ENCODE data around the gene CTCFL. TPM values are rescaled to one million over a fixed set of nuclear protein-coding genes. Genes with fewer than 3 reads are reported as not detected.

CTCFL gene
- total and polyA plus RNA-seq, 2 of the 13 experiments (the other 11 are each of a cell fraction or from before 2014, with no cell fraction given): 0.04 TPM; not detected in 1

DNA sequence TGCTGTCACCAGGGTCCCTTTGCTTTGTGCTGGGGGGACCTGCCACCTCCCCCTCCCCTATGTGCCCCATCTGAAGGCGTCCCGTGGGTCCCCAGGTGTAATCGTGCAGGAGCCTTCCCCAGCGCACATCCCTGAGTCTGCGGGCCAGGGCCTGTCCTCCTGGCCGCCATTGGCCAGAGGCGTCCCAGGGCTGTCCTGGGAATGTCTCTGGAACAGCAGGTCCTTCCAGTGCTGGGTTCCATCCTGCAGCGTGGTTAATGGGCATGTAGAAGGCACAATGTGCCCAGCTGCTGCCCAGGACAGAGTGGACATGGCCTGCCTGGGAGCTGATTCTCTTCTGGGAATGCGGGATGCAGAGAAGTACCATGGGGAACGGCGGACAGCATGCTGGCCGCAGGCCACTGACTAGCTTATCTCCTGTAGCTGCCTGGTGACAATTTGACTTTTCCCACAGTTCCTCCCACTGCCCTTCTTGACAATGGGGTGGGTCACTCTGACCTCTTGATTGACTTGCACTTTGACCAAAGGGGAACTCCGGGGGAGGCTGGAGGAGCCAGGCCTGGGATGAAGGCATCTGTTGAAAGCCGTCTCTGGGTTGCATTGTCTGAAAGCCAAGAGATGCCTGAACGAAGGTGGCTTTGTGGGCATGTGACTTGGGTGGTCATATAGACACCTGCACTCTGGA lies 64.0 kb downstream of the CTCFL start (continued):
- TF ChIP-seq, protein P1, sequence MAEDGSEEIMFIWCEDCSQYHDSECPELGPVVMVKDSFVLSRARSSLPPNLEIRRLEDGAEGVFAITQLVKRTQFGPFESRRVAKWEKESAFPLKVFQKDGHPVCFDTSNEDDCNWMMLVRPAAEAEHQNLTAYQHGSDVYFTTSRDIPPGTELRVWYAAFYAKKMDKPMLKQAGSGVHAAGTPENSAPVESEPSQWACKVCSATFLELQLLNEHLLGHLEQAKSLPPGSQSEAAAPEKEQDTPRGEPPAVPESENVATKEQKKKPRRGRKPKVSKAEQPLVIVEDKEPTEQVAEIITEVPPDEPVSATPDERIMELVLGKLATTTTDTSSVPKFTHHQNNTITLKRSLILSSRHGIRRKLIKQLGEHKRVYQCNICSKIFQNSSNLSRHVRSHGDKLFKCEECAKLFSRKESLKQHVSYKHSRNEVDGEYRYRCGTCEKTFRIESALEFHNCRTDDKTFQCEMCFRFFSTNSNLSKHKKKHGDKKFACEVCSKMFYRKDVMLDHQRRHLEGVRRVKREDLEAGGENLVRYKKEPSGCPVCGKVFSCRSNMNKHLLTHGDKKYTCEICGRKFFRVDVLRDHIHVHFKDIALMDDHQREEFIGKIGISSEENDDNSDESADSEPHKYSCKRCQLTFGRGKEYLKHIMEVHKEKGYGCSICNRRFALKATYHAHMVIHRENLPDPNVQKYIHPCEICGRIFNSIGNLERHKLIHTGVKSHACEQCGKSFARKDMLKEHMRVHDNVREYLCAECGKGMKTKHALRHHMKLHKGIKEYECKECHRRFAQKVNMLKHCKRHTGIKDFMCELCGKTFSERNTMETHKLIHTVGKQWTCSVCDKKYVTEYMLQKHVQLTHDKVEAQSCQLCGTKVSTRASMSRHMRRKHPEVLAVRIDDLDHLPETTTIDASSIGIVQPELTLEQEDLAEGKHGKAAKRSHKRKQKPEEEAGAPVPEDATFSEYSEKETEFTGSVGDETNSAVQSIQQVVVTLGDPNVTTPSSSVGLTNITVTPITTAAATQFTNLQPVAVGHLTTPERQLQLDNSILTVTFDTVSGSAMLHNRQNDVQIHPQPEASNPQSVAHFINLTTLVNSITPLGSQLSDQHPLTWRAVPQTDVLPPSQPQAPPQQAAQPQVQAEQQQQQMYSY (CRISPR knock-in tag; IDR thresholded peaks at IDR 0.05): no peak
- no peak for TF ChIP-seq ZNF335 (CRISPR knock-in tag; IDR thresholded peaks at IDR 0.05)
- TF ChIP-seq ZBTB14 (CRISPR knock-in tag; IDR thresholded peaks at IDR 0.05): no peak
- TF ChIP-seq YEATS2 (CRISPR knock-in tag; IDR thresholded peaks at IDR 0.05; ENCODE audit: borderline replicate concordance): no peak
- TF ChIP-seq SAFB2 (CRISPR knock-in tag; IDR thresholded peaks at IDR 0.05; ENCODE audit: borderline replicate concordance, low read depth): no peak
- TF ChIP-seq ZNF629 (CRISPR knock-in tag; conservative IDR thresholded peaks at IDR 0.05): no peak
- no peak for TF ChIP-seq REPIN1 (CRISPR knock-in tag; IDR thresholded peaks at IDR 0.05; ENCODE audit: borderline replicate concordance, low read depth)

DNA sequence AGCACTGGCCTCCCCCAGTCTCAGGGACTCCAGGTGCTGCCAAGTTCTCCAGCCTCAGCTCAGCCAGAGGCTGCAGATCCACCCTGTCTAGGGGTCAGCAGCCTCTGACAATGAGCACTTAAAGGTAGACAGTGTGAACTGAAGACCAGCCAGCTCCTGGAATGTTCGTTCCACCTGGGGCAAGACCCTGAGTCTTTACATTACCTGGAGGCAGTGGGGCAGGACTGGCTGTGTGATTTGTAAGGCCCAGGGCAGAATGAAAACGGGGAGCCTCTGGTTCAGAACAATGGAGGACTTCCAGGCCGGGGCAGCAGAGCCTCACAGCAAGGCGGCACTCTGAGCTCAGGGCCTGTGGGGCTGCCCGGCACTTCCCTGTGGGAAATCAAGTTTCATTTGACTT lies 65.0 kb downstream of the CTCFL start:
- H3K27ac ChIP-seq (ENCODE audit: extremely low read length, insufficient read depth, low read length): no peak overlapping the region
- POLR2A ChIA-PET: no interaction called here
- no TSS peak for BruUV-seq (replicated peaks)
- peak; percentile 11; the same call in 1 of the 3 replicates for ATAC-seq
- no peak overlapping the region for H3K9ac ChIP-seq (ENCODE audit: insufficient read depth, low read depth, low read length)
- H3K4me1 ChIP-seq (ENCODE audit: insufficient read depth, low read length): peaks cover 14% of the 10 kb centered on the region
- no peaks in the 10 kb centered on the region for H3K36me3 ChIP-seq (replicated peaks in 1 of 2; ENCODE audit: control insufficient read depth in 1 of 2, insufficient read depth in 2 of 2, low read length in 2 of 2)
- WGBS (ENCODE audit: low lambda C conversion rate): 34% methylated on average over 5 of the region's 5 CpGs
- H3K4me2 ChIP-seq (ENCODE audit: low read depth, low read length): no peak overlapping the region
- 0 out of 2 replicates have a peak, but pooled peaks cover 5% of the 10 kb centered on the region for H3K9me3 ChIP-seq (ENCODE audit: low read length)
- FAIRE-seq: no peak
- in situ Hi-C loops (cut with HindIII; ENCODE audit: extremely low pct_ligation_motif_present, low pct_unique_long_range_greater_than_20kb): no loop called here
- H3K27me3 ChIP-seq (ENCODE audit: control insufficient read depth in 1 of 2, insufficient read depth in 2 of 2, low read length in 2 of 2): peaks cover 3 to 48% of the 10 kb centered on the region in 2 experiments; a peak in 4 of 5 replicates
- H3K4me3 ChIP-seq (replicated peaks in 1 of 3; ENCODE audit: insufficient read depth in 1 of 3, low read depth in 2 of 3, low read length in 3 of 3): no peak overlapping the region
- CTCF ChIA-PET (ENCODE audit: low intra/inter-chr PET ratio, low total read pairs): no interaction called here
- H2AFZ ChIP-seq (ENCODE audit: low read length): no peak overlapping the region
- H4K20me1 ChIP-seq (ENCODE audit: insufficient read depth, low read length): no peaks in the 10 kb centered on the region
- no peaks in the 10 kb centered on the region for H3K79me2 ChIP-seq (ENCODE audit: insufficient read depth, low read length)
- no peak for DNase-seq (ENCODE audit: low spot score)
- intact Hi-C loops (cut with micrococcal nuclease; ENCODE audit: unreplicated experiment): no loop called here
- TF ChIP-seq KAT8 (CRISPR knock-in tag; IDR thresholded peaks at IDR 0.05): no peak
- TF ChIP-seq BORCS8-MEF2B (CRISPR knock-in tag; IDR thresholded peaks at IDR 0.05): no peak
- TF ChIP-seq KDM2A (CRISPR knock-in tag; IDR thresholded peaks at IDR 0.05; ENCODE audit: borderline replicate concordance, low read depth): no peak
- no peak for TF ChIP-seq JUN (CRISPR knock-in tag; IDR thresholded peaks at IDR 0.05)
- TF ChIP-seq, protein P2, sequence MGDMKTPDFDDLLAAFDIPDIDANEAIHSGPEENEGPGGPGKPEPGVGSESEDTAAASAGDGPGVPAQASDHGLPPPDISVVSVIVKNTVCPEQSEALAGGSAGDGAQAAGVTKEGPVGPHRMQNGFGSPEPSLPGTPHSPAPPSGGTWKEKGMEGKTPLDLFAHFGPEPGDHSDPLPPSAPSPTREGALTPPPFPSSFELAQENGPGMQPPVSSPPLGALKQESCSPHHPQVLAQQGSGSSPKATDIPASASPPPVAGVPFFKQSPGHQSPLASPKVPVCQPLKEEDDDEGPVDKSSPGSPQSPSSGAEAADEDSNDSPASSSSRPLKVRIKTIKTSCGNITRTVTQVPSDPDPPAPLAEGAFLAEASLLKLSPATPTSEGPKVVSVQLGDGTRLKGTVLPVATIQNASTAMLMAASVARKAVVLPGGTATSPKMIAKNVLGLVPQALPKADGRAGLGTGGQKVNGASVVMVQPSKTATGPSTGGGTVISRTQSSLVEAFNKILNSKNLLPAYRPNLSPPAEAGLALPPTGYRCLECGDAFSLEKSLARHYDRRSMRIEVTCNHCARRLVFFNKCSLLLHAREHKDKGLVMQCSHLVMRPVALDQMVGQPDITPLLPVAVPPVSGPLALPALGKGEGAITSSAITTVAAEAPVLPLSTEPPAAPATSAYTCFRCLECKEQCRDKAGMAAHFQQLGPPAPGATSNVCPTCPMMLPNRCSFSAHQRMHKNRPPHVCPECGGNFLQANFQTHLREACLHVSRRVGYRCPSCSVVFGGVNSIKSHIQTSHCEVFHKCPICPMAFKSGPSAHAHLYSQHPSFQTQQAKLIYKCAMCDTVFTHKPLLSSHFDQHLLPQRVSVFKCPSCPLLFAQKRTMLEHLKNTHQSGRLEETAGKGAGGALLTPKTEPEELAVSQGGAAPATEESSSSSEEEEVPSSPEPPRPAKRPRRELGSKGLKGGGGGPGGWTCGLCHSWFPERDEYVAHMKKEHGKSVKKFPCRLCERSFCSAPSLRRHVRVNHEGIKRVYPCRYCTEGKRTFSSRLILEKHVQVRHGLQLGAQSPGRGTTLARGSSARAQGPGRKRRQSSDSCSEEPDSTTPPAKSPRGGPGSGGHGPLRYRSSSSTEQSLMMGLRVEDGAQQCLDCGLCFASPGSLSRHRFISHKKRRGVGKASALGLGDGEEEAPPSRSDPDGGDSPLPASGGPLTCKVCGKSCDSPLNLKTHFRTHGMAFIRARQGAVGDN (CRISPR knock-in tag; IDR thresholded peaks at IDR 0.05): no peak
